Naive B cell (primary cell): ENCODE results near the gene CWC27. TPM values are rescaled to one million over a fixed set of nuclear protein-coding genes. Genes with fewer than 3 reads are reported as not detected.
A peak's percentile ranks its signal among the peaks of the same experiment; 100 is the strongest.
"Not testable (repeated sequence)": the region's sequence is repeated elsewhere in the genome, so short reads cannot be mapped to it uniquely, and the experiment has no call there.

ENCODE experiments used
- ATAC-seq, 2 donors: fragments of 150-1000 bp; cut with Tn5 transposase; 2 replicates each; pipeline ENCODE4 v1.10.0; 2021; ENCODE audit warnings: low read depth in 2 of 2, mild to moderate bottlenecking in 2 of 2, moderate library complexity in 2 of 2
- DNase-seq: peaks from one replicate; pipeline ENCODE4 v3.0.0; 2022
- H3K27ac Mint-ChIP-seq, 6 donors: one replicate each; pipeline ENCODE4 v1.8.0; 2020 to 2022; ENCODE audit warnings: mild to moderate bottlenecking in 6 of 6, mixed read lengths in 6 of 6, moderate library complexity in 5 of 6, inconsistent platforms in 2 of 6
- H3K27me3 Mint-ChIP-seq, 3 donors: one replicate each; pipeline ENCODE4 v1.8.0; 2021 to 2022; ENCODE audit warnings: mixed read lengths in 3 of 3, mild to moderate bottlenecking in 1 of 3
- H3K36me3 Mint-ChIP-seq, 2 donors: one replicate each; pipeline ENCODE4 v1.8.0; 2020 to 2022; ENCODE audit warnings: mixed read lengths in 2 of 2, inconsistent platforms in 1 of 2, mild to moderate bottlenecking in 1 of 2
- H3K4me1 Mint-ChIP-seq, 3 donors: one replicate each; pipeline ENCODE4 v1.8.0; 2020 to 2022; ENCODE audit warnings: mixed read lengths in 3 of 3, inconsistent platforms in 1 of 3, mild to moderate bottlenecking in 1 of 3, moderate library complexity in 1 of 3
- H3K4me3 Mint-ChIP-seq, 8 donors: one replicate each; pipeline ENCODE4 v1.8.0; 2020 to 2022; ENCODE audit warnings: mild to moderate bottlenecking in 8 of 8, mixed read lengths in 8 of 8, moderate library complexity in 8 of 8, inconsistent platforms in 2 of 8
- H3K9me3 Mint-ChIP-seq, 7 donors: one replicate each; pipeline ENCODE4 v1.8.0; 2020 to 2022; ENCODE audit warnings: mixed read lengths in 7 of 7, mild to moderate bottlenecking in 5 of 7, inconsistent platforms in 2 of 7, moderate library complexity in 1 of 7
- polyA plus RNA-seq, 6 donors: library from polyadenylated mRNA; unstranded; fragments of 300-500 nt; fragmentation: Illumina TruSeq; gene quantifications; one replicate each; pipeline ENCODE4 v1.2.3, GENCODE V29; 2021; ENCODE audit warnings: low read depth in 6 of 6

Gene CWC27
- polyA plus RNA-seq, 6 donors from 2014 or later = 26.5 to 43.5 (median 35.1) TPM

GRCh38 chr5:64865662-64866061, 96.9 kb downstream of the CWC27 start:
- H3K9me3 Mint-ChIP-seq = no peaks in the 10 kb centered on the region
- ATAC-seq (no peak), DNase-seq (no peak)
- no peak overlapping the region for H3K4me3 Mint-ChIP-seq
- no peaks in the 10 kb centered on the region for H3K27me3 Mint-ChIP-seq
- no peaks in the 10 kb centered on the region for H3K4me1 Mint-ChIP-seq
- H3K36me3 Mint-ChIP-seq = peaks cover 4 to 6% of the 10 kb centered on the region in 2 donors
- H3K27ac Mint-ChIP-seq = no peak overlapping the region

- no peaks in the 10 kb centered on the region for H3K27me3 Mint-ChIP-seq
- no peak overlapping the region for H3K27ac Mint-ChIP-seq
- DNase-seq (no peak), ATAC-seq (no peak)
- no peaks in the 10 kb centered on the region for H3K9me3 Mint-ChIP-seq
- no peaks in the 10 kb centered on the region for H3K36me3 Mint-ChIP-seq
- no peaks in the 10 kb centered on the region for H3K4me1 Mint-ChIP-seq
- no peak overlapping the region for H3K4me3 Mint-ChIP-seq
Observed at GRCh38 chr5:64869419-64869818, 100.7 kb downstream of the CWC27 start.

GRCh38 chr5:64872044-64872443, 103.3 kb downstream of the CWC27 start:
- no peaks in the 10 kb centered on the region for H3K27me3 Mint-ChIP-seq
- H3K4me3 Mint-ChIP-seq = no peak overlapping the region
- DNase-seq = no peak
- H3K36me3 Mint-ChIP-seq = no peaks in the 10 kb centered on the region
- H3K4me1 Mint-ChIP-seq = no peaks in the 10 kb centered on the region
- H3K9me3 Mint-ChIP-seq = no peaks in the 10 kb centered on the region
- ATAC-seq = no peak
- H3K27ac Mint-ChIP-seq = no peak overlapping the region

- H3K9me3 Mint-ChIP-seq = no peaks in the 10 kb centered on the region
- no peaks in the 10 kb centered on the region for H3K27me3 Mint-ChIP-seq
- no peaks in the 10 kb centered on the region for H3K36me3 Mint-ChIP-seq
- DNase-seq = no peak
- H3K27ac Mint-ChIP-seq = no peak overlapping the region
- no peak for ATAC-seq
- H3K4me1 Mint-ChIP-seq = no peaks in the 10 kb centered on the region
- H3K4me3 Mint-ChIP-seq = no peak overlapping the region
Observed at GRCh38 chr5:64873441-64873840, 104.7 kb downstream of the CWC27 start.

- Mint-ChIP-seq H3K4me3 (no peak overlapping the region), H3K4me1 (no peaks in the 10 kb centered on the region), H3K9me3 (no peaks in the 10 kb centered on the region), H3K27ac (peak overlapping the region in 1 of 6 donors; percentile 36), H3K27me3 (no peaks in the 10 kb centered on the region), H3K36me3 (no peaks in the 10 kb centered on the region)
- DNase-seq (no peak), ATAC-seq (no peak)
Observed at GRCh38 chr5:64874753-64875152, 106.0 kb downstream of the CWC27 start.

- H3K9me3 Mint-ChIP-seq = peaks cover 0 to 1% (median 0%) of the 10 kb centered on the region in 7 donors
- no peak for DNase-seq
- H3K4me1 Mint-ChIP-seq = no peaks in the 10 kb centered on the region
- H3K27ac Mint-ChIP-seq = no peak overlapping the region
- H3K27me3 Mint-ChIP-seq = no peaks in the 10 kb centered on the region
- no peaks in the 10 kb centered on the region for H3K36me3 Mint-ChIP-seq
- no peak overlapping the region for H3K4me3 Mint-ChIP-seq
- ATAC-seq = no peak
Observed at GRCh38 chr5:64876203-64876602, 107.5 kb downstream of the CWC27 start.

GRCh38 chr5:64880821-64881220, 112.1 kb downstream of the CWC27 start:
- Mint-ChIP-seq H3K27ac (no peak overlapping the region), H3K36me3 (peaks cover 8% of the 10 kb centered on the region in 2 donors), H3K9me3 (peaks cover 0 to 6% (median 2%) of the 10 kb centered on the region in 7 donors), H3K27me3 (no peaks in the 10 kb centered on the region), H3K4me3 (no peak overlapping the region), H3K4me1 (no peaks in the 10 kb centered on the region)
- no peak for DNase-seq
- ATAC-seq = no peak

- no peak for ATAC-seq
- Mint-ChIP-seq H3K4me3 (no peak overlapping the region), H3K27ac (no peak overlapping the region), H3K27me3 (no peaks in the 10 kb centered on the region), H3K9me3 (peaks cover 0 to 6% (median 2%) of the 10 kb centered on the region in 7 donors), H3K4me1 (no peaks in the 10 kb centered on the region), H3K36me3 (peaks cover 8 to 13% of the 10 kb centered on the region in 2 donors)
- no peak for DNase-seq
Observed at GRCh38 chr5:64883912-64884311, 115.2 kb downstream of the CWC27 start.

GRCh38 chr5:64884541-64884940, 115.8 kb downstream of the CWC27 start:
- Mint-ChIP-seq H3K9me3 (peaks cover 0 to 6% (median 2%) of the 10 kb centered on the region in 7 donors), H3K4me3 (no peak overlapping the region), H3K4me1 (no peaks in the 10 kb centered on the region), H3K27me3 (no peaks in the 10 kb centered on the region), H3K27ac (no peak overlapping the region), H3K36me3 (peaks cover 8 to 13% of the 10 kb centered on the region in 2 donors)
- no peak for DNase-seq
- ATAC-seq = no peak

- H3K27ac Mint-ChIP-seq = no peak overlapping the region
- ATAC-seq = no peak
- H3K4me1 Mint-ChIP-seq = no peaks in the 10 kb centered on the region
- no peaks in the 10 kb centered on the region for H3K27me3 Mint-ChIP-seq
- H3K9me3 Mint-ChIP-seq = no peaks in the 10 kb centered on the region
- H3K4me3 Mint-ChIP-seq = no peak overlapping the region
- no peak for DNase-seq
- H3K36me3 Mint-ChIP-seq = peaks cover 0 to 14% of the 10 kb centered on the region in 2 donors
Observed at GRCh38 chr5:64887910-64888309, 119.2 kb downstream of the CWC27 start.

- Mint-ChIP-seq H3K36me3 (peaks cover 36 to 44% of the 10 kb centered on the region in 2 donors), H3K9me3 (peaks cover 0 to 30% (median 14%) of the 10 kb centered on the region in 7 donors), H3K27ac (no peak overlapping the region), H3K4me3 (no peak overlapping the region), H3K27me3 (no peaks in the 10 kb centered on the region), H3K4me1 (no peaks in the 10 kb centered on the region)
- ATAC-seq = no peak
- no peak for DNase-seq
Observed at GRCh38 chr5:64895748-64896147, 127.0 kb downstream of the CWC27 start.

- H3K4me3 Mint-ChIP-seq = no peak overlapping the region
- peaks cover 36 to 43% of the 10 kb centered on the region in 2 donors for H3K36me3 Mint-ChIP-seq
- no peak overlapping the region for H3K27ac Mint-ChIP-seq
Observed at GRCh38 chr5:64899838-64900237, 131.1 kb downstream of the CWC27 start.

GRCh38 chr5:64900618-64901017, 131.9 kb downstream of the CWC27 start:
- Mint-ChIP-seq H3K9me3 (peaks cover 0 to 30% (median 16%) of the 10 kb centered on the region in 7 donors), H3K4me3 (no peak overlapping the region), H3K4me1 (no peaks in the 10 kb centered on the region), H3K27me3 (no peaks in the 10 kb centered on the region), H3K36me3 (peaks cover 31 to 43% of the 10 kb centered on the region in 2 donors), H3K27ac (no peak overlapping the region)
- ATAC-seq (no peak), DNase-seq (no peak)

More at GRCh38 chr5:64899838-64900237, 131.1 kb downstream of the CWC27 start:
- Mint-ChIP-seq H3K27me3 (no peaks in the 10 kb centered on the region), H3K4me1 (no peaks in the 10 kb centered on the region), H3K9me3 (peaks cover 0 to 30% (median 14%) of the 10 kb centered on the region in 7 donors)
- no peak for DNase-seq
- ATAC-seq = no peak

- peaks cover 3 to 27% (median 14%) of the 10 kb centered on the region in 3 donors for H3K4me1 Mint-ChIP-seq
Observed at GRCh38 chr5:64907399-64907798, 138.7 kb downstream of the CWC27 start.

GRCh38 chr5:64914396-64914795, 145.7 kb downstream of the CWC27 start:
- peaks cover 19 to 40% of the 10 kb centered on the region in 2 donors for H3K36me3 Mint-ChIP-seq
- no peak for DNase-seq
- peaks cover 3 to 26% (median 16%) of the 10 kb centered on the region in 7 donors for H3K9me3 Mint-ChIP-seq
- H3K4me3 Mint-ChIP-seq = no peak overlapping the region
- H3K27me3 Mint-ChIP-seq = no peaks in the 10 kb centered on the region
- ATAC-seq = no peak
- H3K4me1 Mint-ChIP-seq = peaks cover 3 to 17% (median 9%) of the 10 kb centered on the region in 3 donors
- H3K27ac Mint-ChIP-seq = no peak overlapping the region

More at GRCh38 chr5:64907399-64907798, 138.7 kb downstream of the CWC27 start:
- ATAC-seq, DNase-seq, H3K27me3 Mint-ChIP-seq, H3K4me3 Mint-ChIP-seq: not testable (repeated sequence)
- peaks cover 0 to 24% (median 7%) of the 10 kb centered on the region in 7 donors for H3K9me3 Mint-ChIP-seq
- peaks cover 16 to 23% of the 10 kb centered on the region in 2 donors for H3K36me3 Mint-ChIP-seq
- peak overlapping the region in 1 of 6 donors; percentile 43 for H3K27ac Mint-ChIP-seq
